Vagina (tissue), 2 donors: ENCODE data around the gene NCBP1.

Experiments
- POLR2AphosphoS5 ChIP-seq, 2 donors: sonication (generic); formaldehyde crosslinking; IDR thresholded peaks; one replicate each; pipeline ENCODE4 v1.9.0; 2017; ENCODE audit warnings: antibody characterized with exemption in 2 of 2, mild to moderate bottlenecking in 2 of 2, low read depth in 1 of 2; ENCODE audit not compliant: insufficient read depth in 1 of 2
- TF ChIP-seq, protein P1 (sequence below), 3 experiments: fragments of 450-650 bp in 2 of 3; fragments of 200-600 bp in 1 of 3; sonication (generic) in 1 of 3; IDR thresholded peaks; one replicate each; pipeline ENCODE4 v1.5.1; 2017 to 2019; ENCODE audit warnings: antibody characterized with exemption in 3 of 3, mild to moderate bottlenecking in 2 of 3, moderate library complexity in 2 of 3

DNA sequence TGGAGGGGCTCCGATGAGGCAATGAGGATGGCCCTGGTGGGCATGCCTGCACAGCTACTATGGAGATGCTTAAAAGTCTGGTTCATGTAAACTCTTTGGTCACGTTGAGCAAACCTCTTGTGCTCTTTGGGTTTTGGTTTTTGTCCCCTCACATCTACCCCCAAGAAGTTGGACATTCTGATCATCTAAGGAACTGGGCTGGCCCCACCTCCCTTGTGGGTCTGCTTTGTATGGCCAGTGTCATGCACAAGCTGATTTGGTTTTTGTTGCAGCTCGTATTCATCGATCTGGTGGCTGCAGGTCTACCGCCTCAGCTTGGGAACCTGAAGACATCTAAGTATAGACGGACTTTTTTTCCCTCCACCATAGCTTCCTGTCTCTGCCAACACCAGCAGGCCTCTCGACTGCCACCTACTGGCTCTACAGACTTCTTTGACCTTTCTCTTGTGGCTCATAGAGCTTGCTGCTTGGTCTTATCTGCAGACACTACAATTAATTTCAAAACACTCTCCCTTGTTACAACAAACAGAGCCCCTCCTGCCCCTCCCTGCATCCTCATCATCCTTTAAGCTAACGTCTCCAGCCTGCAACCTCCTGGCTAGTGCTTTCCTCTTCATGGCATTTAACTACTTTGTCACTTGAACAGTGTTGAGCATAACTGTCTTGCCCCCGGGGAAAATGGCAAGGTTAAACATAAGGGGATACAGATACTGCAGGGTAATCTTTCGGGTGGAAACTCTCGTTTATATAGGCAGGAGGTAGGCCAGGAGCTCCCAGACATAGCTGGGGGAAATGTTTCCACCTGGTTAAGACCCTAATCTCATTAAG is 34.9 kb upstream of the NCBP1 start:
- TF ChIP-seq, protein P1, sequence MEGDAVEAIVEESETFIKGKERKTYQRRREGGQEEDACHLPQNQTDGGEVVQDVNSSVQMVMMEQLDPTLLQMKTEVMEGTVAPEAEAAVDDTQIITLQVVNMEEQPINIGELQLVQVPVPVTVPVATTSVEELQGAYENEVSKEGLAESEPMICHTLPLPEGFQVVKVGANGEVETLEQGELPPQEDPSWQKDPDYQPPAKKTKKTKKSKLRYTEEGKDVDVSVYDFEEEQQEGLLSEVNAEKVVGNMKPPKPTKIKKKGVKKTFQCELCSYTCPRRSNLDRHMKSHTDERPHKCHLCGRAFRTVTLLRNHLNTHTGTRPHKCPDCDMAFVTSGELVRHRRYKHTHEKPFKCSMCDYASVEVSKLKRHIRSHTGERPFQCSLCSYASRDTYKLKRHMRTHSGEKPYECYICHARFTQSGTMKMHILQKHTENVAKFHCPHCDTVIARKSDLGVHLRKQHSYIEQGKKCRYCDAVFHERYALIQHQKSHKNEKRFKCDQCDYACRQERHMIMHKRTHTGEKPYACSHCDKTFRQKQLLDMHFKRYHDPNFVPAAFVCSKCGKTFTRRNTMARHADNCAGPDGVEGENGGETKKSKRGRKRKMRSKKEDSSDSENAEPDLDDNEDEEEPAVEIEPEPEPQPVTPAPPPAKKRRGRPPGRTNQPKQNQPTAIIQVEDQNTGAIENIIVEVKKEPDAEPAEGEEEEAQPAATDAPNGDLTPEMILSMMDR (IDR thresholded peaks at IDR 0.05): peak; percentile 52 to 71 (median 58)
- TF ChIP-seq POLR2AphosphoS5 (IDR thresholded peaks at IDR 0.05; ENCODE audit: insufficient read depth in 1 of 2, low read depth in 1 of 2): no peak
